ENCODE measurements around the gene VWDE. TPM values are rescaled to one million over a fixed set of nuclear protein-coding genes. Genes with fewer than 3 reads are reported as not detected.

VWDE gene
- total and polyA plus RNA-seq, 4 donors = 0.15 to 1.7 (median 1.0) TPM

DNA sequence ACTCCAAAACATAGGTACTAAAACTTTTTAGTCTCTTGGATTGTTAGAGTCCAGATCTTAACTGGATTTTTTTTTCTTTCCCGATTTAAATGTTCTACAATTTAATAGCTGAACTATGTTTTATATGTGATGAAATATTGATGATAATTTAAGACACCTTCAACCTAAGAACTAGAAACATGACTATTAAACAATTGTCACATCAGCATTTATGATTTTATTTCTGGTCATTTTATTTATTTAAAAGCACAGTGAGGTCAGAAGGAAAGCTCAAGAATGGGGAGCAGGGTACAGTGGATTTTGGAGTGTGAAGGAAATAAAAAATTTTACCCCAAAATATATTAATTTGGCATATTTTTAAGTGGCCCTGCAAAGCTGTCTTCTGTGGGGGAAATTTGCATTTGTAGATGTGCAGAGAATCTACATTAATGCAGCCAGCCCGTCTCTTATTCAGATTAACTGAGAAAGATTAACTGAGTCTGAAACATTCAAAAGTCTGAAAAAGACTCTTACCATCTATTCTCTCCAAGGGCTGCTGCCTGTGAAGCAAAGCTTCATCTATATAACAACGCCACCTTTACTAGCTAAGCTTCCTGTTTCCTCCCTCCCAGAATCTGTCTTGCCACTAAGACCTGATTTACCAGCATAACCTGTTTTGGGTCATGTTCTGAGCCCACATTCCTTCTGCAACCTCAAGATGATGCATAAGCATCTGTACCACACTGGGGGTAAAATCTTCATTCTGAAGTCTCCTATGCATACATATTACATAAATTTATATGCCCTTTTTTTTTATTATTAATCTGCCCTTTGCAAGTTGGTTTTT lies 106.2 kb downstream of the VWDE start:
- DNase-seq = no peak
- 74 to 79% methylated on average over 3 of the region's 3 CpGs for WGBS, 2 donors

GRCh38 chr7:12296051-12296570 lies 107.6 kb downstream of the VWDE start:
- DNase-seq (no peak), ATAC-seq (ENCODE audit: insufficient read depth, low FRiP score) (no peak)
- no peak overlapping the region for H3K4me3 ChIP-seq
- H3K36me3 ChIP-seq (ENCODE audit: control insufficient read depth in 4 of 4, insufficient read depth in 4 of 4, low read length in 4 of 4) = no peaks in the 10 kb centered on the region
- H3K27ac ChIP-seq (ENCODE audit: low read depth in 1 of 2, low read length in 1 of 2) = no peak overlapping the region
- no peaks in the 10 kb centered on the region for H3K27me3 ChIP-seq (ENCODE audit: control insufficient read depth in 3 of 3, insufficient read depth in 3 of 3, low read length in 2 of 3)
- 84 to 91% methylated on average over 7 of the region's 7 CpGs for WGBS, 2 donors
- no peaks in the 10 kb centered on the region for H3K4me1 ChIP-seq (ENCODE audit: control insufficient read depth in 5 of 5, insufficient read depth in 5 of 5, low read length in 5 of 5)
- TF ChIP-seq CTCF (IDR thresholded peaks at IDR 0.05; ENCODE audit: control extremely low read depth, extremely low read depth) = no peak
- no peak overlapping the region for H3K9ac ChIP-seq (ENCODE audit: insufficient read depth in 1 of 2, low read length in 2 of 2)
- peaks cover 0 to 6% (median 4%) of the 10 kb centered on the region in 4 donors for H3K9me3 ChIP-seq (ENCODE audit: control insufficient read depth in 4 of 4, insufficient read depth in 3 of 4, low read length in 3 of 4)

More for the DNA sequence above, 106.2 kb downstream of the VWDE start:
- no peak overlapping the region for H3K9ac ChIP-seq (ENCODE audit: insufficient read depth in 1 of 2, low read length in 2 of 2)
- ATAC-seq (ENCODE audit: insufficient read depth, low FRiP score) = no peak
- no peak for TF ChIP-seq CTCF (IDR thresholded peaks at IDR 0.05; ENCODE audit: control extremely low read depth, extremely low read depth)
- no peak overlapping the region for H3K4me3 ChIP-seq
- no peaks in the 10 kb centered on the region for H3K27me3 ChIP-seq (ENCODE audit: control insufficient read depth in 3 of 3, insufficient read depth in 3 of 3, low read length in 2 of 3)
- no peak overlapping the region for H3K27ac ChIP-seq (ENCODE audit: low read depth in 1 of 2, low read length in 1 of 2)
- no peaks in the 10 kb centered on the region for H3K9me3 ChIP-seq (ENCODE audit: control insufficient read depth in 4 of 4, insufficient read depth in 3 of 4, low read length in 3 of 4)
- no peaks in the 10 kb centered on the region for H3K36me3 ChIP-seq (ENCODE audit: control insufficient read depth in 4 of 4, insufficient read depth in 4 of 4, low read length in 4 of 4)
- no peaks in the 10 kb centered on the region for H3K4me1 ChIP-seq (ENCODE audit: control insufficient read depth in 5 of 5, insufficient read depth in 5 of 5, low read length in 5 of 5)

DNA sequence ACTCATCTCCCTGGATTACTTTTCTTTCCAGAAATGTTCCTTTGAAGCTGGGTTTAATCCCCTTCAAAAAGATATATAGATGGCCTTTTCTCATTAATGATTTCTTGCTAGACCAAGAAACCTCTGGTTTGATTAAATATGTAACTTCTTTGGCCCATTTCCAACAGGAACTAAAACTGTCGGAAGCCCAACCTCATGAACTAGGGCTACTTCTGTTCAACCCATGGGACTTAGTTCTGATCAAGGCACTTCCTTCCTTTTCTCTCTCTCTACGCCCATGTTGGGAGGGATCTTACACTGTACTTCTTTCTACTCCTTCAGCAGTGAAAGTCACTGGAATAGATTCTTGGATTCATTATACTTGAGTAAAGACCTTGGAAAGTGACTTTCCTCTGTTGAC lies 109.0 kb downstream of the VWDE start:
- Histone ChIP-seq H3K9me3 (ENCODE audit: control insufficient read depth in 4 of 4, insufficient read depth in 3 of 4, low read length in 3 of 4) (peaks cover 0 to 9% (median 8%) of the 10 kb centered on the region in 4 donors), H3K27ac (ENCODE audit: low read depth in 1 of 2, low read length in 1 of 2) (no peak overlapping the region), H3K36me3 (ENCODE audit: control insufficient read depth in 4 of 4, insufficient read depth in 4 of 4, low read length in 4 of 4) (no peaks in the 10 kb centered on the region), H3K4me3 (no peak overlapping the region), H3K9ac (ENCODE audit: insufficient read depth in 1 of 2, low read length in 2 of 2) (no peak overlapping the region), H3K4me1 (ENCODE audit: control insufficient read depth in 5 of 5, insufficient read depth in 5 of 5, low read length in 5 of 5) (no peaks in the 10 kb centered on the region), H3K27me3 (ENCODE audit: control insufficient read depth in 3 of 3, insufficient read depth in 3 of 3, low read length in 2 of 3) (no peaks in the 10 kb centered on the region)
- ATAC-seq (ENCODE audit: insufficient read depth, low FRiP score) = peak; percentile 42
- no peak for TF ChIP-seq CTCF (IDR thresholded peaks at IDR 0.05; ENCODE audit: control extremely low read depth, extremely low read depth)
- DNase-seq = no peak
- WGBS, 2 donors = 23 to 24% methylated on average over 2 of the region's 2 CpGs
